ENCODE results near the gene ARMC12.

The ARMC12 gene

GRCh38 chr6:35776364-35777215 is 39.8 kb downstream of the ARMC12 start, which contains the start of gene CLPSL2:
Gene CLPSL2 (plus strand): TSS chr6:35776598. CDS start chr6:35776619, 21 bp downstream.
- DNase-seq (ENCODE audit: low read depth in 3 of 3) = no peak

GRCh38 chr6:35777356-35778102 is 40.7 kb downstream of the ARMC12 start:
- DNase-seq (ENCODE audit: low read depth in 3 of 3) = no peak

- DNase-seq (ENCODE audit: low read depth in 3 of 3) = no peak
These were observed 41.6 kb downstream of the ARMC12 start for GRCh38 chr6:35778437-35778836.

GRCh38 chr6:35780719-35781118 is 43.9 kb downstream of the ARMC12 start, which contains the start of gene CLPSL1:
Gene CLPSL1 (plus strand): TSS chr6:35781019. CDS start chr6:35781111, 92 bp downstream.
- no peak for DNase-seq (ENCODE audit: low read depth in 3 of 3)

GRCh38 chr6:35781290-35781689 is 44.5 kb downstream of the ARMC12 start:
- no peak for DNase-seq (ENCODE audit: low read depth in 3 of 3)

- DNase-seq (ENCODE audit: low read depth in 3 of 3) = no peak
These were observed 45.6 kb downstream of the ARMC12 start for GRCh38 chr6:35782424-35782823.

- DNase-seq (ENCODE audit: low read depth in 3 of 3) = no peak
These were observed 47.4 kb downstream of the ARMC12 start for GRCh38 chr6:35784200-35784599.

GRCh38 chr6:35786272-35786671 is 49.4 kb downstream of the ARMC12 start:
- DNase-seq (ENCODE audit: low read depth in 3 of 3) = no peak

- DNase-seq (ENCODE audit: low read depth in 3 of 3) = no peak
These were observed 50.0 kb downstream of the ARMC12 start for GRCh38 chr6:35786810-35787209.

- no peak for DNase-seq (ENCODE audit: low read depth in 3 of 3)
These were observed 50.7 kb downstream of the ARMC12 start for GRCh38 chr6:35787266-35788218.

GRCh38 chr6:35788423-35788982 is 51.7 kb downstream of the ARMC12 start:
- DNase-seq (ENCODE audit: low read depth in 3 of 3) = no peak

- DNase-seq (ENCODE audit: low read depth in 3 of 3) = no peak
These were observed 53.9 kb downstream of the ARMC12 start for GRCh38 chr6:35790683-35791082.

- DNase-seq (ENCODE audit: low read depth in 3 of 3) = no peak
These were observed 58.0 kb downstream of the ARMC12 start for GRCh38 chr6:35794536-35795452.

- no peak for DNase-seq (ENCODE audit: low read depth in 3 of 3)
These were observed 58.7 kb downstream of the ARMC12 start for GRCh38 chr6:35795453-35796071.

GRCh38 chr6:35796236-35796635 is 59.4 kb downstream of the ARMC12 start:
- DNase-seq (ENCODE audit: low read depth in 3 of 3) = no peak

- no peak for DNase-seq (ENCODE audit: low read depth in 3 of 3)
These were observed 61.1 kb downstream of the ARMC12 start for GRCh38 chr6:35797837-35798526.

Data from stimulated activated CD4-positive, alpha-beta T cell treated with anti-CD3 and anti-CD28 coated beads, TNF-alpha, amount 100 ng/mL, for 4 hours (primary cell).